Stimulated activated CD4-positive, alpha-beta T cell treated with anti-CD3 and anti-CD28 coated beads, TNF-alpha, amount 100 ng/mL, for 4 hours (primary cell): Measurements from ENCODE around the gene VDR.
A peak's percentile ranks its signal among the peaks of the same experiment; 100 is the strongest.
"Not testable (repeated sequence)": the region's sequence is repeated elsewhere in the genome, so short reads cannot be mapped to it uniquely, and the experiment has no call there.

Experiments
- DNase-seq, 3 experiments: peaks; one replicate each; pipeline ENCODE4 v3.0.0-alpha.2; 2020; ENCODE audit warnings: low read depth in 3 of 3

VDR gene

GRCh38 chr12:47849261-47849660 lies 55.5 kb downstream of the VDR start:
- DNase-seq = no peak

GRCh38 chr12:47848853-47849252 lies 55.9 kb downstream of the VDR start:
- DNase-seq = no peak

- DNase-seq = no peak
These were observed 58.3 kb downstream of the VDR start for GRCh38 chr12:47846294-47846996.

GRCh38 chr12:47845081-47845480 lies 59.7 kb downstream of the VDR start:
- DNase-seq = no peak

- DNase-seq = no peak
These were observed 60.4 kb downstream of the VDR start for GRCh38 chr12:47844264-47845019.

GRCh38 chr12:47843226-47843980 lies 61.4 kb downstream of the VDR start:
- DNase-seq = no peak

GRCh38 chr12:47842543-47842942 lies 62.3 kb downstream of the VDR start:
- DNase-seq = not testable (repeated sequence)

- DNase-seq = no peak
These were observed 62.9 kb downstream of the VDR start for GRCh38 chr12:47841910-47842309.

- DNase-seq = no peak
These were observed 63.3 kb downstream of the VDR start for GRCh38 chr12:47841501-47841900.

GRCh38 chr12:47840571-47840970 lies 64.2 kb downstream of the VDR start:
- DNase-seq = no peak

- DNase-seq = no peak
These were observed 65.4 kb downstream of the VDR start for GRCh38 chr12:47839214-47839876.

GRCh38 chr12:47838286-47838931 lies 66.4 kb downstream of the VDR start:
- DNase-seq = no peak

- peak in 1 of 3 experiments; percentile 54 for DNase-seq
These were observed 67.3 kb downstream of the VDR start for GRCh38 chr12:47837190-47838171.

- no peak for DNase-seq
These were observed 69.0 kb downstream of the VDR start for GRCh38 chr12:47835831-47836155.

- no peak for DNase-seq
These were observed 69.6 kb downstream of the VDR start for GRCh38 chr12:47835006-47835830.

- DNase-seq = no peak
These were observed 70.4 kb downstream of the VDR start for GRCh38 chr12:47834199-47834903.

GRCh38 chr12:47833591-47834012 lies 71.2 kb downstream of the VDR start:
- no peak for DNase-seq

GRCh38 chr12:47832263-47832933 lies 72.4 kb downstream of the VDR start:
- DNase-seq = no peak
